ENCODE results near the gene IMMP1L. TPM values are rescaled to one million over a fixed set of nuclear protein-coding genes. Genes with fewer than 3 reads are reported as not detected.

IMMP1L gene
- total and polyA plus RNA-seq, 5 donors: 21.9 to 56.2 (median 29.4) TPM

DNA sequence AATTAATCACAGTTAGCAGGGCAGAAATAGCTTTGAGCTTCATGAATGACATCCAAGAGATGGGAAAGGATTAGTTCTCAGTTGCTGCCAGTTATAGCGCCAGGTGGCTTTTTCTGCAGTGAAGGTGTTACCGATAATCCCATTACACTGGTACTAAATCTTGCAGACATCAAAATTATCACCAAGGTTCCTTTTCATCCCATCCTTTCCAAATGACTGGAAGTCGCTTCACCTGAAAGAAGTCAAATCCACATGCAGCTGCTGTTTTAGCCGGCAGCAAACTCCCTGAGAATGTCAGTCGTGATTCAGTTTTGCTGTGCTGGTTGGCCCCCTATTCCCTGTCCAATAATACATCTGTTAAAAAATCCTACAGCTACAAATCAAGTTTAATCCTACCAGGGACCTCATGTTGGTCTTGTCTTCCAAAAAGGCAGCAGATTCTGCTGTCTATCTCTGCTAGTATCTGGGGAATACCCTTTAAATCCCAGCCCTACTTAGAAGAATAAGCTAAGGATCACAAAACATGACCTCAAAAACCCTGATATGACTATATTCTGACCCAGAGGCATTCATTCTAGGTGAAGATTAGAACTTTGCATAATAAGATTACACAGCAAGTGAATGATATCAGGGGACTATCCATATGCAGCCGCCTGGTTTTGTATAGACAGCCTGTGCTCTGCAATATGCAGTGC, 31.7 kb downstream of the IMMP1L start:
- H3K9me3 ChIP-seq (ENCODE audit: control insufficient read depth, low read length): no peaks in the 10 kb centered on the region
- no peak overlapping the region for H3K4me3 ChIP-seq (ENCODE audit: low read length)
- H3K27me3 ChIP-seq (ENCODE audit: control insufficient read depth, insufficient read depth): no peaks in the 10 kb centered on the region
- DNase-seq (no peak), ATAC-seq (no peak)
- intact Hi-C loops (cut with DNase I): no loop called here
- no peaks in the 10 kb centered on the region for H3K4me1 ChIP-seq (ENCODE audit: control insufficient read depth, insufficient read depth, low read length)
- H3K27ac ChIP-seq (ENCODE audit: low read length): no peak overlapping the region
- 88% methylated on average over 6 of the region's 6 CpGs for WGBS

DNA sequence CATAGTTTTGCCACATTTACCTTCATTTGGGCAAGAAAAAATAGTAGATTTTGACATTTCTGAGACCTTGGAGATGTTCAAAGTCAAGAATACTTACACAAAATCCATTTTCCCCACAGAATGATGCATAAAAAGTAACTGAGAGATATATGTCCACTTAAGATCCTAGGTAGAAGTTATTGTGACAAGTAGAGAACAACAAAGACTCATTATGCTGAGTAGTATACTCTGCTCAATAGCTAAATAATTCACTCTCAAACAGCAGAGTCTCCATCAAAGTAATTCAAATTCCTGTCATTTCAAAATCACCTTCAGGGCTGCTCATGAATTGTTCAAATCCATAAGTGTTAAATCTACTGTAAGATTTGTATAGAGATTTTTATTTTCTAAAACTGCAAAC, 35.3 kb downstream of the IMMP1L start:
- Histone ChIP-seq H3K9me3 (ENCODE audit: control insufficient read depth, low read length) (no peaks in the 10 kb centered on the region), H3K4me3 (ENCODE audit: low read length) (no peak overlapping the region), H3K27ac (ENCODE audit: low read length) (no peak overlapping the region), H3K4me1 (ENCODE audit: control insufficient read depth, insufficient read depth, low read length) (no peaks in the 10 kb centered on the region), H3K27me3 (ENCODE audit: control insufficient read depth, insufficient read depth) (no peaks in the 10 kb centered on the region)
- no peak for ATAC-seq
- intact Hi-C loops (cut with DNase I): no loop called here
- DNase-seq: no peak

DNA sequence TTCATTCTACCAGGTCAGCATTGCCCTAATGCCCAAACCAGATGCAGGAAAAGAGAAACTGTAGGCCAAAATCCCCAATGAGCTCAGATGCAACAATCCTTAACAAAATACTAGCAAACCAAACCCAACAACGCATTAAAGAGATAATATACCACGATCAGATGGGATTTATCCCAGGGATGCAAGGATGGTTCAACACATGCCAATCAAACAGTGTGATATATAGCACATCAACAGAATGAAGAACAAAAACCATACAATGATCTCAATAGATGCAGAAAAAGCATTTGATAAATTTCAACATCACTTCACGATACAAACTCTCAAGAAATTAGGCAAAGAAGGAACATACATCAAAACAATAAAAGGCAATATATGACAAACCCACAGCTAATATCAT, 45.0 kb downstream of the IMMP1L start:
- ATAC-seq: no peak
- intact Hi-C loops (cut with DNase I): no loop called here
- Histone ChIP-seq H3K27me3 (ENCODE audit: control insufficient read depth, insufficient read depth) (no peaks in the 10 kb centered on the region), H3K27ac (ENCODE audit: low read length) (no peak overlapping the region), H3K4me3 (ENCODE audit: low read length) (no peak overlapping the region), H3K9me3 (ENCODE audit: control insufficient read depth, low read length) (no peaks in the 10 kb centered on the region), H3K4me1 (ENCODE audit: control insufficient read depth, insufficient read depth, low read length) (no peaks in the 10 kb centered on the region)
- 97% methylated on average over 3 of the region's 3 CpGs for WGBS
- no peak for DNase-seq

DNA sequence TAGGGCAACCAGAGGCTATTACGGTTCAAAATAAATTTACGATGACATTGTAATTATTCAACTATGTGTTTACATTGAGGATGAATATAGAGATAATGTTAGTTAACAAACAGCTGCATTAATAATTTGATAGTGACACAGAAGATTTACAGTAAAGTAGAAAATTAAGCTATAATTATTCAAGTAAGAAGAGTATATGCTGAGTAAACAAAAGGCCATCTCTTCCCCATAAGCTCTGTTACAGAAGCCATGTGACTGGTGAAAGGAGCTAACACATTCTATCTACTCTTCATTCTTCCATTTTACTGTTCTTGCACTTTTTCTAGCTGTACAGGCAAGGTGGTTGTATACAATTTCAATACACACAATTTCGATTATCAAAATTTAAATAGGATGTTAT, 54.2 kb downstream of the IMMP1L start:
- no peaks in the 10 kb centered on the region for H3K4me1 ChIP-seq (ENCODE audit: control insufficient read depth, insufficient read depth, low read length)
- no peaks in the 10 kb centered on the region for H3K9me3 ChIP-seq (ENCODE audit: control insufficient read depth, low read length)
- H3K4me3 ChIP-seq (ENCODE audit: low read length): no peak overlapping the region
- H3K27ac ChIP-seq (ENCODE audit: low read length): no peak overlapping the region
- DNase-seq: no peak
- ATAC-seq: no peak
- WGBS: 95% methylated on average over 3 of the region's 3 CpGs
- intact Hi-C loops (cut with DNase I): no loop called here
- no peaks in the 10 kb centered on the region for H3K27me3 ChIP-seq (ENCODE audit: control insufficient read depth, insufficient read depth)

DNA sequence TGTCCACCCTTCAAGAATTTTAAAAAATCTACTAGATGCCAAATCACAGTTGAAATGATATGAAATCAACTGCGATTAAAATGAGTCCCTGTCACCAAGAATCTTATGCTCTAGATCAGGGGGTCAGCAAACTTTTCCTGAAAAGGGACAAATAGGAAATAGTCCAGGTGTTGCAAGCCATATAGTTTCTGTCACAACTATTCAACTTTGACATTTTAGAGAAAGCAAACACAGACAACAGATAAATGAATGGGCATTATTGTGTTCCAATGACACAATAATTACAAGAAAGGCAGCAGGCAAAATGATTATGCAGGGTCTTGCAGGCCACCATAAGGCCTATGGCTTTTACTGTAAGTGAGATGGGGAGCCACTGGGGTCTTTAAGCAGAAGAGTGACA, 58.6 kb downstream of the IMMP1L start:
- Histone ChIP-seq H3K4me3 (ENCODE audit: low read length) (no peak overlapping the region), H3K27ac (ENCODE audit: low read length) (no peak overlapping the region), H3K4me1 (ENCODE audit: control insufficient read depth, insufficient read depth, low read length) (no peaks in the 10 kb centered on the region), H3K27me3 (ENCODE audit: control insufficient read depth, insufficient read depth) (no peaks in the 10 kb centered on the region), H3K9me3 (ENCODE audit: control insufficient read depth, low read length) (no peaks in the 10 kb centered on the region)
- 99% methylated on average over 1 of the region's 1 CpG for WGBS
- no peak for DNase-seq
- intact Hi-C loops (cut with DNase I): no loop called here
- no peak for ATAC-seq

DNA sequence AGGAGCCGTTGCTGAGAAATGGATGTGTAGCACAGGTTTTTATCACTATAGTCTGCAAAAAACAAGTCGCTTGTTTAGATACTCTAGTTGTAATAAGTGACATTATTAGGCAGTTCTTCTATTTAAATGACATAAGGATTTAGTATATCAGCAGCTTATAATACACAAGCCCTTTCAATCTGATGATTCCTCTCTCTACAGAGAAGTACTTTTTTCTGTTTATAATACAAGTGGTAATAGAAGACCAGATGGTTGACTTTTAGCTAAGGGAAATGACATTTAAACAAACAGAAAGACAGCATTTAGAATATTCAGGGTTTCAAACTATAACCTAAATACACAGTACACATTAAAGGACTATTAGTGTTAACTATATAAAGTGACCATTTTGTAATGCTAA, 60.4 kb downstream of the IMMP1L start:
- whole genome bisulfite sequencing: 75% methylated on average over 2 of the region's 2 CpGs
- Histone ChIP-seq H3K27ac (ENCODE audit: low read length) (no peak overlapping the region), H3K9me3 (ENCODE audit: control insufficient read depth, low read length) (no peaks in the 10 kb centered on the region), H3K27me3 (ENCODE audit: control insufficient read depth, insufficient read depth) (no peaks in the 10 kb centered on the region), H3K4me1 (ENCODE audit: control insufficient read depth, insufficient read depth, low read length) (no peaks in the 10 kb centered on the region), H3K4me3 (ENCODE audit: low read length) (no peak overlapping the region)
- DNase-seq (no peak), ATAC-seq (no peak)
- intact Hi-C loops (cut with DNase I): no loop called here

DNA sequence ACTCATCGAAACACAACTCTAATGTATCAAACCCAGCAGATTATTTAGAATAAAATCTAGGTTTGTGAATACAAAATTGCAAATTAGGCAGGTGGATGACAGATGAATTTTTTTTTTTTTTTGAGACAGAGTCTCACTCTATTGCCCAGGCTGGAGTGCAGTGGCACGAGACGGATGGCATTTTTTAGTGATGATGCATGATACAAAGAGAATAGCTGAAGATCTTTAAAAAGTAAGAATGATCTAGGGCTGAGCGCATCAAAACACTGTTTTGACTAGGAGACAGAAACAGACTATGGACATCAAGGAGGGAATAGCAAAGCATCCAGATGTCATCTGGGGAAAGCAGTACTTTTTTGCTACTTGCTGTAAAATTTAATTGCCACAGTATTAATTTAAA, 63.8 kb downstream of the IMMP1L start:
- intact Hi-C loops (cut with DNase I): no loop called here
- 97% methylated on average over 4 of the region's 4 CpGs for whole genome bisulfite sequencing
- no peak for ATAC-seq

DNA sequence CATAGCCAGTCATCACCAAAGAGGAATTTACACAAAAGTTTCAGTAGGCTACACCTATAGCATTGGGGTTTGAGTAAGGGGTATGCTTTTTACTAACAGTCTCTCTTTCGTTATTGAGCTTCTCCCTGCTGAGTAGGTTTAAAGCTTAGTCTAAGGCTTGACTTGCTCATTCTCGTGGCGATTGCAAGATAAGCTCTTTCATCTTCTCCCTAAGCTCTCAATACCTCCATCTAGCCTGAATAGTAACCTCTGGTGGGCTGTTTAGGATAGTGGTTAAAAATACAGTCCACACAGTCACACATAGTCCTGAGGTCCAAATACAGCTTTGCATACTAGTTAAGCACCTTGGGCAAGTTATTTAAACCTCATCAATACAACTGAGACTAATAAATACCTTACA, 65.6 kb downstream of the IMMP1L start:
- 81% methylated on average over 3 of the region's 3 CpGs for WGBS
- Histone ChIP-seq H3K4me1 (ENCODE audit: control insufficient read depth, insufficient read depth, low read length) (no peaks in the 10 kb centered on the region), H3K4me3 (ENCODE audit: low read length) (no peak overlapping the region), H3K27ac (ENCODE audit: low read length) (no peak overlapping the region), H3K27me3 (ENCODE audit: control insufficient read depth, insufficient read depth) (no peaks in the 10 kb centered on the region), H3K9me3 (ENCODE audit: control insufficient read depth, low read length) (no peaks in the 10 kb centered on the region)
- no peak for DNase-seq
- ATAC-seq: no peak
- intact Hi-C loops (cut with DNase I): no loop called here

More for the DNA sequence above, 63.8 kb downstream of the IMMP1L start:
- H3K27me3 ChIP-seq (ENCODE audit: control insufficient read depth, insufficient read depth): no peaks in the 10 kb centered on the region
- no peak overlapping the region for H3K4me3 ChIP-seq (ENCODE audit: low read length)
- no peak for DNase-seq
- no peaks in the 10 kb centered on the region for H3K9me3 ChIP-seq (ENCODE audit: control insufficient read depth, low read length)
- no peak overlapping the region for H3K27ac ChIP-seq (ENCODE audit: low read length)
- H3K4me1 ChIP-seq (ENCODE audit: control insufficient read depth, insufficient read depth, low read length): no peaks in the 10 kb centered on the region

DNA sequence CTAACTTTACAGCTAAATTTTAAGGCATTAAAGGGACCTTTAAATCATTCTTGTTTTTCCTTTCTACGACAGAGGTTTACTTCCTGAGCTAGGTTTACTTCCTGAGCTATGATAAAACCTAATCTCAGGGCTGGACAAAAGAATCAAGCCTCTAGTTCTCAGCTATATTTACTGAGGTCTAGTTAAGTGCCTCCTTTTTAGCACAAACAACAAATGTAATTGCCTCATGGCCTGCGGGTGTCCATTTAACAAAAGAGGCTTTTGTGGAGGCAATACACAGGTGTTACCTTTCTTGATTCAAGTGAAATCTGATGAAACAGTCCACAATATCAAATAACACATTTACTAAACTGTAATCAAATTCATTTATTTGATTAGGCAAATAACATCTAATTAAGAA, 67.3 kb downstream of the IMMP1L start:
- H3K4me3 ChIP-seq (ENCODE audit: low read length): no peak overlapping the region
- 56% methylated on average over 2 of the region's 2 CpGs for WGBS
- H3K4me1 ChIP-seq (ENCODE audit: control insufficient read depth, insufficient read depth, low read length): no peaks in the 10 kb centered on the region
- no peaks in the 10 kb centered on the region for H3K27me3 ChIP-seq (ENCODE audit: control insufficient read depth, insufficient read depth)
- H3K9me3 ChIP-seq (ENCODE audit: control insufficient read depth, low read length): no peaks in the 10 kb centered on the region
- intact Hi-C loops (cut with DNase I): no loop called here
- ATAC-seq: no peak
- H3K27ac ChIP-seq (ENCODE audit: low read length): no peak overlapping the region
- no peak for DNase-seq

DNA sequence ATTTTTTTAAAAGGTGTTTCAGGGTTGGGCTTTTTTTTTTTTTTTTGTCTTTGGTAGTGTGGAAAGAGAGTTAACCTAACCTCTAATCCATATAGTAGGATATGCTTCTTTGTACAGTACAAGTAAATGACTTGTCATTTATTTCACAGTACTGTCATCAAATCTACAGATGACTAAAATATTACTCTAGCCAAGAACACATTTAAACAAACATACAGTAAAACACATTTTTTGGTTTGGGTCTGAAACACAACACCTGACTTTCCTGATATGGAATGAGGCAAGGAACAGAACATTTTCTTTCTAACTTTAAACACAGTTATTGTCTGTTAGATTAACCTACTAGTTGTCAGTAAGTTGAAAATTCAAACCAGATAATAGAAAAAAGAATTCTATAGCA, 68.1 kb downstream of the IMMP1L start:
- intact Hi-C loops (cut with DNase I): no loop called here
- H3K27me3 ChIP-seq (ENCODE audit: control insufficient read depth, insufficient read depth): no peaks in the 10 kb centered on the region

DNA sequence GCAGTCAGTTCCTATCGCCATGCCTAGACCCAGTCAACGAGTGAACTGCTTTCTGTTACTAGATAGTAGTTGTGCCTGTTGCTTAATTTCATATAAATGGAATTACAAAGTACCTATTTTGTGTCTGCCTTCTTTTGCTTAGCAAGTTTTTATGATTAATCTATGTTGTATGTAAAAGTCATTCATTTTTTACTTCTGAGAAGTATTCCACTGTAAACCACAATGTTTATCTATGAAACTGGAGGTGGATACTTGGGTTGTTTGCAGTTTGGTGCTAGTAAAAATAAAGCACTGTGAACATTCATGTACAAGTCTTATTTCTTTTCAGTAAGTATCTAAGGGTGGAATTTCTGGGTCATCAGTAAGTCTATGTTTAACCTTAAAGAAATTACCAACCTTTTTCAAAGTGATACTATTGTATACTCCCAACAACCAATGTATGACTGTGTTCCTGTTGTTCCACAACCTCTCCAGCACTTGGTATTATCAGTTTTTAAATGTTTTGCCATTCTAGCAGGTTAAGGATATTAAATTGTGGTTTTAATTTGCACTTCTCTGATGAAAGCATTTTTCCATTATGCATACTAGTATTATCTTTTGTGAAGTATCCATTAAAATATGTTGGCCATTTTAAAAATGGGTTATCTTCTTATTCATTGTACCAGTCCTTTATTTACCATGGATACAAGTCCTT, 71.5 kb downstream of the IMMP1L start:
- no peak overlapping the region for H3K27ac ChIP-seq (ENCODE audit: low read length)
- no peaks in the 10 kb centered on the region for H3K27me3 ChIP-seq (ENCODE audit: control insufficient read depth, insufficient read depth)
- H3K4me3 ChIP-seq (ENCODE audit: low read length): no peak overlapping the region
- WGBS: 95% methylated on average over 2 of the region's 2 CpGs
- intact Hi-C loops (cut with DNase I): no loop called here
- DNase-seq (no peak), ATAC-seq (no peak)
- H3K4me1 ChIP-seq (ENCODE audit: control insufficient read depth, insufficient read depth, low read length): no peaks in the 10 kb centered on the region
- no peaks in the 10 kb centered on the region for H3K9me3 ChIP-seq (ENCODE audit: control insufficient read depth, low read length)

More for the DNA sequence above, 68.1 kb downstream of the IMMP1L start:
- Histone ChIP-seq H3K4me1 (ENCODE audit: control insufficient read depth, insufficient read depth, low read length) (no peaks in the 10 kb centered on the region), H3K4me3 (ENCODE audit: low read length) (no peak overlapping the region), H3K27ac (ENCODE audit: low read length) (no peak overlapping the region), H3K9me3 (ENCODE audit: control insufficient read depth, low read length) (no peaks in the 10 kb centered on the region)
- DNase-seq (no peak), ATAC-seq (no peak)

DNA sequence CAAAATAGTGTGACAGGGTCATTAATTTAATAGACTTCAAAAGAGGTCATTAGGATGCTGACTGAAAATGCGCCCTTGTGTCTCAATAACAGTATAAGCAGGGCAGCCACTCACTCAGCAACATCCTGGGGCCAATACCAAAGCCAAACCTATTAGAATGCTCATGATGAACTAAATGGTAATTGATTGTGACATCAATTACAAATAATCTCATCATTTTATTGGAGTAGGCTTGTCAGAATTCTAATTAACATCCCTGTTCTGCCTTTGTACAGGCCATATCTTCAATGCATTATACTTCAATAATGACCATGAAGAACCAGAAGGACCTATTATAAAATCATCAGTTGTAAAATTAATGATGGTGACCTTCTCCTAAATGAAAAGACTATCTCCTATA, 75.6 kb downstream of the IMMP1L start:
- ATAC-seq (no peak), DNase-seq (no peak)
- intact Hi-C loops (cut with DNase I): no loop called here
- H3K27ac ChIP-seq (ENCODE audit: low read length): no peak overlapping the region
- no peaks in the 10 kb centered on the region for H3K4me1 ChIP-seq (ENCODE audit: control insufficient read depth, insufficient read depth, low read length)
- 96% methylated on average over 1 of the region's 1 CpG for WGBS
- H3K27me3 ChIP-seq (ENCODE audit: control insufficient read depth, insufficient read depth): no peaks in the 10 kb centered on the region
- H3K4me3 ChIP-seq (ENCODE audit: low read length): no peak overlapping the region
- H3K9me3 ChIP-seq (ENCODE audit: control insufficient read depth, low read length): no peaks in the 10 kb centered on the region

Measured in right cardiac atrium (tissue), 5 donors.